Measurements from ENCODE around the gene PTPRM.
A peak's percentile ranks its signal among the peaks of the same experiment; 100 is the strongest.

The PTPRM gene

GRCh38 chr18:7566567-7567473 lies at the start of gene PTPRM:
TSS of gene PTPRM (plus strand) at chr18:7567316. CDS start at chr18:7567819, 503 bp downstream.
- DNase-seq (ENCODE audit: low spot score): peak; percentile 84

- no peak for DNase-seq (ENCODE audit: low spot score)
These were observed 49.3 kb upstream of the PTPRM start for GRCh38 chr18:7517852-7518251.

GRCh38 chr18:7520200-7520785 lies 46.8 kb upstream of the PTPRM start:
- no peak for DNase-seq (ENCODE audit: low spot score)

GRCh38 chr18:7521226-7521856 lies 45.8 kb upstream of the PTPRM start:
- no peak for DNase-seq (ENCODE audit: low spot score)

- no peak for DNase-seq (ENCODE audit: low spot score)
These were observed 43.3 kb upstream of the PTPRM start for GRCh38 chr18:7523772-7524171.

- DNase-seq (ENCODE audit: low spot score): no peak
These were observed 42.3 kb upstream of the PTPRM start for GRCh38 chr18:7524786-7525185.

GRCh38 chr18:7532942-7533341 lies 34.2 kb upstream of the PTPRM start:
- DNase-seq (ENCODE audit: low spot score): no peak

- no peak for DNase-seq (ENCODE audit: low spot score)
These were observed 31.5 kb upstream of the PTPRM start for GRCh38 chr18:7535436-7536205.

- DNase-seq (ENCODE audit: low spot score): no peak
These were observed 30.0 kb upstream of the PTPRM start for GRCh38 chr18:7537145-7537544.

GRCh38 chr18:7541835-7542234 lies 25.3 kb upstream of the PTPRM start:
- no peak for DNase-seq (ENCODE audit: low spot score)

- no peak for DNase-seq (ENCODE audit: low spot score)
These were observed 22.4 kb upstream of the PTPRM start for GRCh38 chr18:7544686-7545085.

GRCh38 chr18:7545734-7546133 lies 21.4 kb upstream of the PTPRM start:
- DNase-seq (ENCODE audit: low spot score): no peak

GRCh38 chr18:7548221-7548620 lies 18.9 kb upstream of the PTPRM start:
- no peak for DNase-seq (ENCODE audit: low spot score)

- no peak for DNase-seq (ENCODE audit: low spot score)
These were observed 18.4 kb upstream of the PTPRM start for GRCh38 chr18:7548721-7549120.

- no peak for DNase-seq (ENCODE audit: low spot score)
These were observed 9.1 kb upstream of the PTPRM start for GRCh38 chr18:7557973-7558372.

- DNase-seq (ENCODE audit: low spot score): no peak
These were observed 8.3 kb upstream of the PTPRM start for GRCh38 chr18:7558769-7559168.

- DNase-seq (ENCODE audit: low spot score): no peak
These were observed 7.3 kb upstream of the PTPRM start for GRCh38 chr18:7559709-7560319.

- DNase-seq (ENCODE audit: low spot score): no peak
These were observed 5.1 kb upstream of the PTPRM start for GRCh38 chr18:7561909-7562460.

GRCh38 chr18:7562491-7562890 lies 4.6 kb upstream of the PTPRM start:
- no peak for DNase-seq (ENCODE audit: low spot score)

- DNase-seq (ENCODE audit: low spot score): no peak
These were observed 1.4 kb upstream of the PTPRM start for GRCh38 chr18:7565677-7566076.

- DNase-seq (ENCODE audit: low spot score): no peak
These were observed 911 bp upstream of the PTPRM start for GRCh38 chr18:7566244-7566566.

Measured in globus pallidus (tissue), 1 donor.